Astrocyte (in vitro differentiated cells and primary cell): ENCODE data around the gene GALNT2.

Experiments
- EZH2 ChIP-seq: IDR thresholded peaks from 2 replicates; pipeline ENCODE4 v1.6.1; 2012; ENCODE audit warnings: mild to moderate bottlenecking, low read length, inconsistent platforms; ENCODE audit not compliant: insufficient read depth
- TF ChIP-seq, protein P1 (sequence below): IDR thresholded peaks from 2 replicates; pipeline ENCODE4 v1.5.1; 2011; ENCODE audit warnings: low read depth, mild to moderate bottlenecking, inconsistent platforms, low read length, moderate library complexity; ENCODE audit not compliant: insufficient read depth

DNA sequence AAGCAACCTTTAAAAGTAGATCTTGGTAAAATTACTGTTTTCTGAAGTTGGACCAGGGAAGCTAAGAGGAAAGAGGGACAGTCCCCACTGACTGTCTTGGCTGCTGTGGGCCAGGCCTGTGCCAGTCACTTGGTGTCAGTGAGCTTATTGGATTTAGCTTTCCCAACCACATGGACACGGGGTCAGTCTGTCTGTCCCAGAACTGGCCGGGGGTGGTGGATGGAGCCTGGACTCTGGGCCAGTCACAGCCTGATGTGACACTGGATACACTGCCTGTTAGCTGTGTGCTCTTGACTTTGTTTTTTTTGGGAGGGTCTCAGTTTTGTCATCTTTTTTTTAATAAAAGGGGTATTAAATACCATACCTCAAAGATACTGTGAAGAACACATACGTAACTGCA, 96.7 kb downstream of the GALNT2 start:
- TF ChIP-seq, protein P1, sequence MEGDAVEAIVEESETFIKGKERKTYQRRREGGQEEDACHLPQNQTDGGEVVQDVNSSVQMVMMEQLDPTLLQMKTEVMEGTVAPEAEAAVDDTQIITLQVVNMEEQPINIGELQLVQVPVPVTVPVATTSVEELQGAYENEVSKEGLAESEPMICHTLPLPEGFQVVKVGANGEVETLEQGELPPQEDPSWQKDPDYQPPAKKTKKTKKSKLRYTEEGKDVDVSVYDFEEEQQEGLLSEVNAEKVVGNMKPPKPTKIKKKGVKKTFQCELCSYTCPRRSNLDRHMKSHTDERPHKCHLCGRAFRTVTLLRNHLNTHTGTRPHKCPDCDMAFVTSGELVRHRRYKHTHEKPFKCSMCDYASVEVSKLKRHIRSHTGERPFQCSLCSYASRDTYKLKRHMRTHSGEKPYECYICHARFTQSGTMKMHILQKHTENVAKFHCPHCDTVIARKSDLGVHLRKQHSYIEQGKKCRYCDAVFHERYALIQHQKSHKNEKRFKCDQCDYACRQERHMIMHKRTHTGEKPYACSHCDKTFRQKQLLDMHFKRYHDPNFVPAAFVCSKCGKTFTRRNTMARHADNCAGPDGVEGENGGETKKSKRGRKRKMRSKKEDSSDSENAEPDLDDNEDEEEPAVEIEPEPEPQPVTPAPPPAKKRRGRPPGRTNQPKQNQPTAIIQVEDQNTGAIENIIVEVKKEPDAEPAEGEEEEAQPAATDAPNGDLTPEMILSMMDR = no peak
- TF ChIP-seq EZH2 = no peak
